Stimulated activated CD4-positive, alpha-beta T cell treated with anti-CD3 and anti-CD28 coated beads, Interleukin-12 subunit alpha, Interleukin-12 subunit beta, amount 100 ng/mL, for 48 hours (primary cell): Measurements from ENCODE around the gene ACSS1.

Experiments
- DNase-seq, 3 donors: peaks; one replicate each; pipeline ENCODE4 v3.0.0-alpha.2; 2020; ENCODE audit warnings: low read depth in 2 of 3, low spot score in 1 of 3

ACSS1 gene

DNA sequence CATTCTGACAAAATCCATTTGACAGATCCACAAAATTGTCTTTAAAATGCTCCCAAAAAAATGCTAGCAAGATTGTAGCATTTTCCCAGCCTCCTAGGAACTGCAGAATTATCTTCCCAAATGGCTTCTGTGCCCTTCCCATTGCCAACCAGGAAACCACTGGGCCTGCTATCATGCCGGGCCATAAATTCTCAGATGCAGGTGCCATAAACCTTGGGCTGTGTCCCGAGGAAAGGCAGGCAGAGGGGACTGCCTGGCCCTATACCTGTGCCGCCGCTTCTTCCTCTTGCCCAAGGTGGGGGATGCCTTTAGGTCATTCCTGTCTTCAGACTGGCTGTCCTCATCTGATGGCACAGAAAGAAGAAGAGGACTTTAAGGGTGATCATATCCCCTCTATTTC lies 21.2 kb upstream of the ACSS1 start:
- DNase-seq = no peak

GRCh38 chr20:25078662-25079061 lies 20.7 kb upstream of the ACSS1 start:
- no peak for DNase-seq

GRCh38 chr20:25077610-25078169 lies 19.8 kb upstream of the ACSS1 start:
- no peak for DNase-seq

- no peak for DNase-seq
Measured at GRCh38 chr20:25076731-25077609, 19.0 kb upstream of the ACSS1 start.

DNA sequence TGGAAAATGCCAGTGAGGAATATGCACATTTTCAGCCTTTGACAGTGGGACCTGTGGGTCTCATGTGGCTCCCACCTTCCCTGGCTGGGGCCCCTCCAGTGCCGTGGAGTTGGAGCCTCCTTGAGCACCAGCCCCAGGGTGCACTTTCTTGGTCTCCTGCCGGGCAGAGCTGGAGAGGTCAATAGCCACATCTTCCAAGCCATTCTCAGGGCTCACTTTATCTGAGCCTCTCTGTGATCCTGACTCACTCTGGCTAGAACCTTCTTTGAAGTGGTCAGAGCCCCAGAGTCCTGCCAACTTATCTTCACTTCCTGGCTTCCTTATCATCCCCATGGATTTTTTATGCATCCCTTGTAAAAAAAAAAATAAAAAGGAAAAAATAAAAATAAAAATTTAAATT lies 18.3 kb upstream of the ACSS1 start:
- DNase-seq = no peak

DNA sequence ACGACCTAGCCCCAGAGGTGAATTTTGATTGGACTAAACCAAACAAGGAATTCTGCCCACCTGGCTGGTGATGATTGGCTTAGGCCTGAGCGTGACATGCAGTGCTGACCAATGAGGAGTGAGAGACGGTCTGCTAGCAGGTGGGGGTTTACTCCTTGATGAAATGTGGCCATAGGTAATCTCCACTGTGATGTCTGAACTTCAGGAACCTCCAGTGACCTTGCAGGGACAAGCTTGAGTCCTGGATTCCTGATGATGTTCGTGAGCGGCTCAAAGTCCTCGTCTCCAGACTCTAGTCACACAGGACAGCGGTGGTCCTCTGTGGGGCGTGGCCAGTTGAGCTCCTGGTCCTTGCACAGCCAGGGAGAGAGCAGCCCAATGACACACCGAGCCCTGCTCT lies 15.6 kb upstream of the ACSS1 start:
- DNase-seq = no peak

DNA sequence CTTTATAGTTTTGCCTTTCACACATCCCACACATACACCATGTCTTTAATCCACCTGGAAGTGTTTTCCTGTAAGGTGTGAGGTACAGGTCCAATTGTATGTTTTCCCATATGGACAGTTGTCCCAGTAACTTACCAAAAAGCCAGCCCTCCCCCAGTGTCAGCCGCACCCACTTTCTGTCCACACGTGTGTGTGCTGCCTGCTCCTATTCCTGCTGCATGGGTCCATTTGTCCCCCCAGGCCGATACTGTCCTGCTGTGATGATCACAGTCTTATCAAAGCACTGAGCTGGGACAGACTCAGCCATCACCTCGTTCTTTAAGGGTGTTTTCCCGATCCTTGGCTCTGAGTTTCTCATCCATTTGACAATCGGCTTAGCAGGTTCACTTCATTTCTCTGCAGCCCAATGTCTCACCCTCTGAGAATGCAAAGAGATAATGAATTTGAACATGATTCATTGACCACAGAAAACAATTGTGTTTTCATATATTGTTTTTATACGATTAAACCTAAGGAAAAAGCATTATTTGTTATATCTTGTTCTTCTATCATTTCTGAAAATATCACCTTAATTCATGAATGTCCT lies 14.4 kb upstream of the ACSS1 start:
- no peak for DNase-seq

DNA sequence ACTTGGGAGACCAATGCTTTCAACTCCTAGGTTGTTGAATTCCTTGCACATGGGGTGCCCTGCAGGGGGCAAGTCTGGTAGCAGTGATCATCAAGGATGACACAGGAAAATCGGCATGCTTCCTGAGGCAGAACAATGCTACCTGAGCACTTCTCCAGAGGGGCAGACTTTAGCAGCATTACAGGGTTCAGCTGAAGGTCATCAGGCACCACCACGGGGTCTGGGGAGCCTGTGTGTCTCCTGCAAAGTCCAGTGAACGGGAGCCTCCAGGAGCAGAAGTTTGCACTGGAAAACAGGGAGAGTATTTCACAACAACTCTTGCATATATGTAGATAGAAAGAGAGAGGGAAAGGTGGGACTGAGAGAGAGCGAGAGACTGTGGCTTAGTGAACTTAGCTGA lies 13.8 kb upstream of the ACSS1 start:
- no peak for DNase-seq

- DNase-seq = no peak
Measured at GRCh38 chr20:25070821-25071473, 13.0 kb upstream of the ACSS1 start.

DNA sequence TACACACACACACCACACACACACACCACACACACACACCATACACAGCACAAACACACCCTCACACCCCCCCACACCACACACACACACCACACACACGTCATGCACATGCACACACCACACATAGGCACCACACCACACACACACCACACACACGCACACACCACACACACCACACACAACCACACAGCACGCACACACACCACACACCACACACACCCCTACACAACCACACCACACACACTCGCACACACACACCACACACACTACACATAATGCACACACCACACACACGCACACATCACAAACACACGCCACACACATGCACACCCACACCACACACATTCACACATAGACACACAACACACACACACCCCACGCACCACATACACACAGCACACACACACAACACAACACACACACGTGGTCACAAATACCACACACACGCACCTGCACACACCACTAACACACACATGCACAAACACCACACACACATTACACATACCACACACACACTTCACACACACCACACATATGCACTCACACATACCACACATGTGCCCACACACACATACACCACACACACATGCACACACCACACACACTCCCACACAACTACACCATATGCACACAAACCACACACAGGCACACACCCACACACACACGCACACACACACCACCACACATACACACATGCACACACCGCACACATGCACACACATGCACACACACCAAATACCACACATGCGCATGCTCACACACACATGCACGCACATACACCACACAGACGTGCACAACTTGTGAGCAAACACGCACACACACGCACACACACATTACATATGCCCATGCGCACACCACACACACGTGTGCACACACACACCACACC lies 9.4 kb upstream of the ACSS1 start:
- no peak for DNase-seq

DNA sequence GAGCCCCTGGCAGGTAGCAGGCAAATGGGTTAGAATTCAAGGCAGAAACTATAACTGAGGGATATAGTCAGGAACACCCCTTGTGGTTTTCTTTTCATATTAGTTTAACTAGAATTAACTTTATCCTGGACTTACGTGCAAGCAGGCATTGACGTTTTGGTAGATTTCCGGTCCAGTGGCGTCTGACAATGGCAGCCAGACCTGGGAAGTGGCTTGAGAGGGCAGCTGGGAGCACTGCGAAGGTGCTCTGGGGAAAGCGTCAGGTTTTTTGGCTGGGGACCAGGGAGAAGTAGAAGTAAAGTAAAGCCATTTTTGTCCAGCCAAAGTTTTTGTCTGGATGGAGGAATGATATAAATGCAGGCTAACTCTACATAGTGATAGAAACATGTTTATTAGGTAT lies 8.4 kb upstream of the ACSS1 start:
- DNase-seq = no peak

DNA sequence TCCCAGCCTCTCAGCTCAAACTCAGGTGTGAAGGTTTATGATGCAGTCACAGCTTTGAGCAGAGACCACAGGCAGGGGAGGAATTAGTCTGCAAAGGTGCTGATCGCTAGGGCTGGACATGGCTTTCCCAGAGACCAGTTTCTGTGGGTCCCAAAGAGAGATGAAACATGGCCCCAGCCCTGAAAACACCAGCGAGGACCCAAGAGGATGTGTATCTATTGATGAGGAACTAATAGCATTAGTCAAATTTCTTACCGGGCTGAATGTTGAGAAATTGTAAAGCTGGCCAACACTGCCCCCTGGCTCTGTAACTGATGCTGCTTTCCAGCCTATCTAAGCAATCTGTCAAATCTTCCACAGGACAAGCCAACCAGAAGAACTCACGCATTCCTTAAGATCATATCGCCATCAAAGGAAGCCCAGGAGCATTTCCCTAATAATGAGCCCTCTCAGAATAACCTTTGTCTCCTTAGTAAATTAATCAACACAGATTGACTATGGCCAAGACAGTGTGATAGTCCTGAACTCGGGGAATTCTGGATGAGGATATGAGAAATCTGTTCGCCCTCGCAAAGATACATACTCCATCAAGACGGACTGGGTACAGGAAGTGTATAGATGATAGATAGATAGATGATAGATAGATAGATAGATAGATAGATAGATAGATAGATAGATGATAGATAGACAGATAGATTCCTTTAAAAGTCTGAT lies 7.8 kb upstream of the ACSS1 start:
- DNase-seq = peak in 2 of 3 donors; percentile 39 to 55

DNA sequence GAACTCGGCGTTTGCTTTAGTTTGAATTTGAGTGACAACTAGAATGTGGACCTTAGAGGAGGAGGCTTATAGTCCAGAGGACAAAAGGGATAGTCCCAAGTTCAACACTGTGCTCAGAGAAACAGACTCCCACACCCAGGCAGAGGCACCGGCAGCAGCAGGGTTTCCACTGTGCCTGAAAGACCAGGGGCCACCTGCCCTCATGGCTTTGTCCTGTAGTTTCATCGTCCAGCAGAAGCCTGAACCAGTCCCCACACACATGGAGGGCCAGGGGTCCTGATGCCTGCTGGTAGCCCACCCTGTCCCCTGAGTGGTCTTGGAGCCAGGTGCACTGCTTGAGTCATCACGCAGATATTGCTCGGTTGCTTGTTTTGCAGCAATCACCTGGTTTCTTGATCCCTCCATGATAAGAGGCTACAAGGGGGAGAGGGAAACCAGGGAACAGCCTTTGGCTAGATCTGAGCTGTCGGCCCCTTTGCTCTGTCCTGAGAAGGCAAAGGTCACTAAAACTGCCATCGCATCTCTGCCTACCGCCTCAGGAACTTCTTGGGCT lies 7.2 kb upstream of the ACSS1 start:
- no peak for DNase-seq

- no peak for DNase-seq
Measured at GRCh38 chr20:25064561-25065071, 6.7 kb upstream of the ACSS1 start.

DNA sequence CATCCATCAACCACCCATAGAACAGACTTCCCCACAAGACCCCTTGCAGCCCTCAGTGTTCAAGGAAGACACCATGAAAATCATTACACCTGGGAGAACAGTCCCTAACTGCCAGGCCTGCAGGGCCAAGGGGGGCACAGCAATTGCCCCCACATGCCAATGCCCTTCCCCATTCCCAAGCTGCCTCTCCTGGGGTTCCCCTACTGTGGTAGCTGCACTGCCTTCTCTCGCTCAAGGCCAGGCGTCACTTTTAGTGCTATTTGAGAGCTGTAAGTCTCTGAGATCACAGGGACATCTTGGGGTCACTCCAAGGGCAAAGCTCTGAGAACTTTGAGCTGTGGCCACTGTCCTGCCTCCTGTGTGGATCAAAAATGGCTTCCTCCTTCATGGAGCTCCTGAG lies 6.0 kb upstream of the ACSS1 start:
- no peak for DNase-seq

GRCh38 chr20:25063546-25063945 lies 5.6 kb upstream of the ACSS1 start:
- no peak for DNase-seq

GRCh38 chr20:25062841-25063240 lies 4.9 kb upstream of the ACSS1 start:
- DNase-seq = no peak

DNA sequence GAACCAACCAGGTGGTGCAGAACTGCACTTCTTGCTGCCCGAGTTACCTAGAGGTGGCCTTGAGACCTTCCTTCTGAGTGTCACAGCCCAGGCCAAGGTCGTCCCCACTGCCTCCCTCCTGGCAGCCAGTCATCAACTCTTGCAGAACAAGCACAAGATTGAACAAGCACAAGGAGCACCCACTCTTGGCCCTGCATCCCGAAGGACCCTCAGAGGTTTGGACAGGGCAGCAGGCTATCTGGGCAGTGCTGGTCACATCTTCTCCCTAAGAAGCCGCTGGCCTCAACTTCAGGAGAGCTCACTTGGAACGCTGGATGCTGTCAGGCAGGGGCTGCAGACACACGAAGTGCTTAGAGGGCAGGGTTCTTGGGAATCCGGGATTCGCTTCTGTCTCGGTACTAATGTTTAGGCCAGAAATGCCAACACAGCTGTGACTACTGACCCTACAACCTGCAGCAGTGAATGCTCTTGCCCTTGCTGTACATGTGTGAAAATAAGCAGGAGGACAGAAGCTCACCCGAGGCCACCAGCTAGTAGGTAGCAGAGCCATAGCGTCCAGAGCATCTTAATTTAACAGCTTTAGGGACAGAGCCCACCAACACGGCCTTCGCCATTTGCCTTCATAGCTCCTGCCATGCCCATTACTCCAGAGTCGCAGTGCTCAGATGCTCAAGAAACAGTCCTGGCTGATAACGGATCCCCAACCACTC lies 4.0 kb upstream of the ACSS1 start:
- DNase-seq = no peak

DNA sequence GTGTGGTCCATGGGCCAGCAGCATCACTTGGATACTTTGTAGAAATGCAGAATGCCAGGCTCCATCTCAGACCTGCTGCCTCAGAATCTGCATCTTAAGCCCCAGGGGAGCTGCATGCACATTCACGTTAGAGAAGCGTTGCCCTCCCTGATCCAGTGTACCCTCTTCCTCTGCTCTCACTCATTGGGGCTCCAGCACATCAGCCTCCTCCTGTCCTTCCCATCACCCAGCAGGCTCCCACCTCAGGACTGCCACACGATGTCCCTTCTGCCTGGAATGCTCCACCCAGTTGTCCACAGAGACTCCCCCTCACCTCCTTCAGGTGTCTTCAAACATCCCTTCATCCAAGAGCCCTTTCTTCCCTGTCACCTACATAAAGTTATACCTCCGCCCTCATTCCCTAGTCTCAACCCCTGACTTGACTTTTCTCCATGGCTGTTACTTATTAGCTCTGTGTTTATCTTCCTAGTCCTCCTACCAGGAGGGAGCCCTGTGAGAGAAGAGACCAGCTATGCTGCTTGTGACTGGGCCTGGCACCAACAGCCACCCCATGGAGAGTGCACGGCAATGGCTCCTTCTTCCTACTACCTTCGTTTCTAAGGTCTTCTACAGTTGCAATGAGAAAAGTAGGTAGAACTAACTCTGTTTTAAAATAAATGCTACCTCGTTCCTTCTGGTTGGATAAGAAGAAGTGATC lies 3.3 kb upstream of the ACSS1 start:
- no peak for DNase-seq
